GM19372 (cell line): Measurements from ENCODE around the gene MRPL28.
"Not testable (repeated sequence)": the region's sequence is repeated elsewhere in the genome, so short reads cannot be mapped to it uniquely, and the experiment has no call there.

ENCODE experiments used
- ATAC-seq: cut with Tn5 transposase; IDR thresholded peaks from one replicate; pipeline ENCODE4 v1.9.1; 2021; ENCODE audit warnings: mild to moderate bottlenecking, low read depth, moderate library complexity; ENCODE audit not compliant: unreplicated experiment

The MRPL28 gene

GRCh38 chr16:370443-370842, at the start of gene MRPL28:
TSS of gene MRPL28 (minus strand) at chr16:370538. CDS start at chr16:370218, 320 bp downstream.
- peak; percentile 95 for ATAC-seq

- ATAC-seq, result not testable (repeated sequence)
Measured at GRCh38 chr16:415170-415498, 44.8 kb upstream of the MRPL28 start.

- no peak for ATAC-seq
Measured at GRCh38 chr16:414395-415169, 44.2 kb upstream of the MRPL28 start.

GRCh38 chr16:411576-412265, 41.4 kb upstream of the MRPL28 start:
- ATAC-seq, result no peak

GRCh38 chr16:410516-411178, 40.3 kb upstream of the MRPL28 start:
- ATAC-seq, result no peak

- ATAC-seq, result no peak
Measured at GRCh38 chr16:407253-407652, 36.9 kb upstream of the MRPL28 start.

GRCh38 chr16:405548-406506, 35.5 kb upstream of the MRPL28 start:
- no peak for ATAC-seq

- no peak for ATAC-seq
Measured at GRCh38 chr16:404971-405486, 34.7 kb upstream of the MRPL28 start.

GRCh38 chr16:401468-402348, 31.4 kb upstream of the MRPL28 start, which contains the start of gene DECR2:
TSS of gene DECR2 (plus strand) at chr16:401885. CDS start at chr16:401964, 79 bp downstream.
- peak; percentile 68 for ATAC-seq

GRCh38 chr16:400061-400591, 29.8 kb upstream of the MRPL28 start:
- no peak for ATAC-seq

GRCh38 chr16:399340-400019, 29.1 kb upstream of the MRPL28 start:
- no peak for ATAC-seq

GRCh38 chr16:398561-399339, 28.4 kb upstream of the MRPL28 start:
- ATAC-seq, result no peak

- ATAC-seq, result no peak
Measured at GRCh38 chr16:397736-398332, 27.5 kb upstream of the MRPL28 start.

GRCh38 chr16:397135-397661, 26.9 kb upstream of the MRPL28 start, which contains the start of gene NME4:
TSS of gene NME4 (plus strand) at chr16:397199. CDS start at chr16:397223, 24 bp downstream.
- ATAC-seq, result no peak

GRCh38 chr16:396605-397004, 26.3 kb upstream of the MRPL28 start:
- ATAC-seq, result no peak

GRCh38 chr16:396199-396598, 25.9 kb upstream of the MRPL28 start:
- no peak for ATAC-seq
